GM20000 (cell line): ENCODE measurements around the gene CTSS.
"Not testable (repeated sequence)": the region's sequence is repeated elsewhere in the genome, so short reads cannot be mapped to it uniquely, and the experiment has no call there.

Experiments used
- DNase-seq: peaks from one replicate; pipeline ENCODE4 v3.0.0; 2012; ENCODE audit warnings: low spot score
- CTCF ChIP-seq: IDR thresholded peaks from 2 replicates; pipeline ENCODE4 v1.5.1; 2012; ENCODE audit warnings: mild to moderate bottlenecking, control low read depth; ENCODE audit errors: extremely low read depth, missing control alignments

The CTSS gene

GRCh38 chr1:150775276-150775675 lies 9.7 kb upstream of the CTSS start:
- DNase-seq, result no peak
- no peak for TF ChIP-seq CTCF

DNA sequence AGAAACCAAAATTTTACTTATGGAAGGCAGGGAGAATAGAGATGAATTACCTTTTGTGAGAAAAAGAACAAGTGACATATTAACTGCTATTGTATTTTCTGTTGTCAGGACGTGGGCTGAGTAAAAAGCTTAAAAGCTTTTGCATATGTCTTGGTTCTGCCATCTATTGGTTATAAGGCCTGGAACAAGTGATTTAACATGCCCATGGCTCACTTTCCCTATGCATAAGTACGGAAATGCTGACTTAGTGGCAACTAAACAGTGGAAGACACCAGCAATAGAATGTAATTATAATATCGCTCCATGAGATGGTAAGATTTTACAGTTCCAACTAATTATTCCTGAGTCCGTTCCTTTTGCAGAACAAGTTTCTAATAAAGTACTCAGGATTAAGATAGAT lies 6.7 kb upstream of the CTSS start:
- DNase-seq, result no peak
- TF ChIP-seq CTCF, result no peak

GRCh38 chr1:150767704-150768103 lies 2.1 kb upstream of the CTSS start:
- DNase-seq, result not testable (repeated sequence)

GRCh38 chr1:150765977-150766301 lies 361 bp upstream of the CTSS start:
- DNase-seq, result not testable (repeated sequence)

- TF ChIP-seq CTCF, result no peak
Measured at GRCh38 chr1:150764617-150765101, 919 bp downstream of the CTSS start.

DNA sequence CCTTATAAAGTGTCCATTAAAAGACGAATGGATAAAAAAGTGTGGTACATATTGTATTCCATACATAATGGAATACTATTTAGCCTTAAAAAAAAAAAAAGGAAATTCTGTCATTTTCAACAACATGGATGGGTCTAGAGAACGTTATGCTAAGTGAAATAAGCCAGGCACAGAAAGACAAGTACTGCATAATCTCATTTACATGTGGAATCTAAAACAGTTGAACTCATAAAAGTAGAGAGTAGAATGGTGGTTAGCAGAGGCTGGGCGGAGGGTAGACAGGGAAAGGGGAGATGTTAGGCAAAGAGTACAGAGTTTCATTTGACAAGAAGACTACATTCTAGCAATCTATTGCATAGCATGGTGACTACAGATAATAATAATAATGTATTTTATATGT lies 2.6 kb downstream of the CTSS start:
- DNase-seq, result no peak
- no peak for TF ChIP-seq CTCF

More at GRCh38 chr1:150764617-150765101, 919 bp downstream of the CTSS start:
- DNase-seq, result no peak

DNA sequence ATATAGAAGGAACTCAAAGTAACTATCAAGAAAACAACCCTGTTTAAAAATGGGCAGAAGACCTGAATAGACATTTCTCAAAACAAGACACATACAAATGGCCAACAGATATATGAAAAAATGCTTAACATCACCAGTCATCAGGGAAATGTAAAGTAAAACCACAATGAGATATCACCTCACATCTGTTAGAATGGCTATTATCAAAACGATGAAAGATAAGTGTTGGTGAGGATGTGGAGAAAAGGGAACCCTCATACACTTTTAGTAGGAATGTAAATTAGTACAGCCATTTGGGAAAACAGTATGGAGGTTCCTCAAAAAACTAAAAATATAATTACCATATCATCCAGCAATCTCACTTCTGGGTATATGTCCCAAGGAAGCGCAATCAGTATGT lies 3.0 kb downstream of the CTSS start:
- DNase-seq, result no peak
- no peak for TF ChIP-seq CTCF

DNA sequence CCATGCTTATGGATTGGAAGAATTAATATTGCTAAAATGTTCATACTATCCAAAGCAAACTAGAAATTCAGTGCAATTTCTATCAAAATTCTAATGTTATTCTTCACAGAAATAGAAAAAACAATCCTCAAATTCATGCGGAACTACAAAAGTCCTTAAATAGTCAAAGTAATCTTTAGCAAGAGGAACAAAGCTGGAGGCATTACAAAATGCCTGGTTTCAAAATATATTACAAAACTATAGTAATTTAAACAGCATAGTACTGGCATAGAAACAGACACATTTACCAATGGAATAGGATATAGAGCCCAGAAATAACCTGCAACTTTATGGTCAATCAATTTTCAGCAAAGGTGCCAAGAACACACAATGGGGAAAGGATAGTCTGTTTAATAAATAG lies 3.8 kb downstream of the CTSS start:
- TF ChIP-seq CTCF, result no peak
- DNase-seq, result no peak

- TF ChIP-seq CTCF, result no peak
- no peak for DNase-seq
Measured at GRCh38 chr1:150760013-150760412, 5.6 kb downstream of the CTSS start.
